ENCODE results near the gene PMPCA.

GRCh38 chr9:136403915-136404800, 6.3 kb upstream of the PMPCA start:
- TF ChIP-seq CTCF (conservative IDR thresholded peaks at IDR 0.05; ENCODE audit: low read length) = no peak
- TF ChIP-seq EZH2phosphoT487 (IDR thresholded peaks at IDR 0.05; ENCODE audit: borderline replicate concordance) = no peak

Measured in Loucy (cell line).